ENCODE data around the gene PDLIM7. TPM values are rescaled to one million over a fixed set of nuclear protein-coding genes. Genes with fewer than 3 reads are reported as not detected.

PDLIM7 gene
- total RNA-seq, 1 donor from 2014 or later: 144 TPM

- intact Hi-C loops (cut with DNase I): no loop called here
Observed at GRCh38 chr5:177509991-177510566, 12.7 kb upstream of the PDLIM7 start.

GRCh38 chr5:177509381-177509951 lies 12.1 kb upstream of the PDLIM7 start, which contains the start of gene DOK3:
Gene DOK3, minus strand, starts transcription at chr5:177509826. Its CDS starts 286 bp downstream, at chr5:177509540.
- DNase-seq (ENCODE audit: low spot score) (no peak), ATAC-seq (peak; percentile 77)
- intact Hi-C loops (cut with DNase I): no loop called here

More at GRCh38 chr5:177509991-177510566, 12.7 kb upstream of the PDLIM7 start:
- DNase-seq (ENCODE audit: low spot score) (no peak), ATAC-seq (peak; percentile 4)

- ATAC-seq: no peak
- DNase-seq (ENCODE audit: low spot score): no peak
- intact Hi-C loops (cut with DNase I): no loop called here
Observed at GRCh38 chr5:177508837-177509236, 11.4 kb upstream of the PDLIM7 start.

- no peak for ATAC-seq
- intact Hi-C loops (cut with DNase I): no loop called here
- no peak for DNase-seq (ENCODE audit: low spot score)
Observed at GRCh38 chr5:177508221-177508611, 10.8 kb upstream of the PDLIM7 start.

- DNase-seq (ENCODE audit: low spot score): no peak
- no peak for ATAC-seq
- intact Hi-C loops (cut with DNase I): no loop called here
Observed at GRCh38 chr5:177507596-177508220, 10.3 kb upstream of the PDLIM7 start.

GRCh38 chr5:177507165-177507564 lies 9.8 kb upstream of the PDLIM7 start:
- intact Hi-C loops (cut with DNase I): no loop called here
- no peak for DNase-seq (ENCODE audit: low spot score)

GRCh38 chr5:177505075-177505474 lies 7.7 kb upstream of the PDLIM7 start:
- no peak for ATAC-seq
- DNase-seq (ENCODE audit: low spot score): no peak
- intact Hi-C loops (cut with DNase I): no loop called here

More at GRCh38 chr5:177507165-177507564, 9.8 kb upstream of the PDLIM7 start:
- ATAC-seq: no peak

GRCh38 chr5:177504086-177505056 lies 7.0 kb upstream of the PDLIM7 start:
- intact Hi-C loops (cut with DNase I): loop anchor here (5.0 kb wide), 1 partner anchor 112 kb away; no protein-coding TSS in a partner anchor

GRCh38 chr5:177503351-177504085 lies 6.1 kb upstream of the PDLIM7 start:
- ATAC-seq (no peak), DNase-seq (ENCODE audit: low spot score) (no peak)
- intact Hi-C loops (cut with DNase I): loop anchor here (5.0 kb wide), 1 partner anchor 111 kb away; no protein-coding TSS in a partner anchor

More at GRCh38 chr5:177504086-177505056, 7.0 kb upstream of the PDLIM7 start:
- DNase-seq (ENCODE audit: low spot score): no peak
- no peak for ATAC-seq

GRCh38 chr5:177502886-177503285 lies 5.5 kb upstream of the PDLIM7 start:
- intact Hi-C loops (cut with DNase I): loop anchor here (5.0 kb wide), 1 partner anchor 111 kb away; no protein-coding TSS in a partner anchor
- ATAC-seq: no peak
- DNase-seq (ENCODE audit: low spot score): no peak

GRCh38 chr5:177501874-177502678 lies 4.7 kb upstream of the PDLIM7 start:
- intact Hi-C loops (cut with DNase I): loop anchor here (5.0 kb wide), 1 partner anchor 110 kb away; no protein-coding TSS in a partner anchor
- ATAC-seq (no peak), DNase-seq (ENCODE audit: low spot score) (no peak)

- DNase-seq (ENCODE audit: low spot score) (peak; percentile 97), ATAC-seq (peak; percentile 66)
- intact Hi-C loops (cut with DNase I): loop anchor here (5.0 kb wide), 1 partner anchor 109 kb away; no protein-coding TSS in a partner anchor
Observed at GRCh38 chr5:177500685-177501522, 3.5 kb upstream of the PDLIM7 start.

- ATAC-seq (no peak), DNase-seq (ENCODE audit: low spot score) (no peak)
- intact Hi-C loops (cut with DNase I): loop anchor here (5.0 kb wide), 1 partner anchor 108 kb away; no protein-coding TSS in a partner anchor
Observed at GRCh38 chr5:177499842-177500241, 2.4 kb upstream of the PDLIM7 start.

- intact Hi-C loops (cut with DNase I): no loop called here
- ATAC-seq (peak; percentile 25), DNase-seq (ENCODE audit: low spot score) (peak; percentile 82)
Observed at GRCh38 chr5:177498013-177498787, 796 bp upstream of the PDLIM7 start.

GRCh38 chr5:177496727-177497291 lies 595 bp downstream of the PDLIM7 start:
- DNase-seq (ENCODE audit: low spot score): peak; percentile 86
- peak; percentile 25 for ATAC-seq

More at GRCh38 chr5:177496727-177497291, 595 bp downstream of the PDLIM7 start:
- intact Hi-C loops (cut with DNase I): no loop called here
